Panc1 (cell line): ENCODE measurements around the gene SLIT1.

Experiments used
- POLR2AphosphoS5 ChIP-seq: IDR thresholded peaks from 2 replicates; pipeline ENCODE4 v1.6.1; 2012; ENCODE audit warnings: mild to moderate bottlenecking, low read depth, low read length, moderate library complexity
- SIN3A ChIP-seq: IDR thresholded peaks from 2 replicates; pipeline ENCODE4 v1.6.1; 2012; ENCODE audit warnings: low read depth, mild to moderate bottlenecking, low read length, moderate library complexity, borderline replicate concordance; ENCODE audit not compliant: insufficient read depth
- TCF7L2 ChIP-seq: IDR thresholded peaks from 2 replicates; pipeline ENCODE4 v1.6.1; 2011; ENCODE audit warnings: mild to moderate bottlenecking, low read depth, low read length, inconsistent platforms
- TF ChIP-seq, protein P1 (sequence below): fragments of 450-650 bp; IDR thresholded peaks from 2 replicates; pipeline ENCODE4 v1.5.1; 2017; ENCODE audit warnings: mild to moderate bottlenecking
- TF ChIP-seq, protein P2 (sequence below), 2 experiments: IDR thresholded peaks; 2 replicates each; pipeline ENCODE4 v1.6.1; 2011 to 2012; ENCODE audit warnings: low read depth in 2 of 2, control low read depth in 1 of 2, low read length in 1 of 2, mild to moderate bottlenecking in 1 of 2, moderate library complexity in 1 of 2; ENCODE audit not compliant: insufficient read depth in 1 of 2

GRCh38 chr10:97174941-97175340, 10.8 kb downstream of the SLIT1 start:
- TF ChIP-seq, protein P1, sequence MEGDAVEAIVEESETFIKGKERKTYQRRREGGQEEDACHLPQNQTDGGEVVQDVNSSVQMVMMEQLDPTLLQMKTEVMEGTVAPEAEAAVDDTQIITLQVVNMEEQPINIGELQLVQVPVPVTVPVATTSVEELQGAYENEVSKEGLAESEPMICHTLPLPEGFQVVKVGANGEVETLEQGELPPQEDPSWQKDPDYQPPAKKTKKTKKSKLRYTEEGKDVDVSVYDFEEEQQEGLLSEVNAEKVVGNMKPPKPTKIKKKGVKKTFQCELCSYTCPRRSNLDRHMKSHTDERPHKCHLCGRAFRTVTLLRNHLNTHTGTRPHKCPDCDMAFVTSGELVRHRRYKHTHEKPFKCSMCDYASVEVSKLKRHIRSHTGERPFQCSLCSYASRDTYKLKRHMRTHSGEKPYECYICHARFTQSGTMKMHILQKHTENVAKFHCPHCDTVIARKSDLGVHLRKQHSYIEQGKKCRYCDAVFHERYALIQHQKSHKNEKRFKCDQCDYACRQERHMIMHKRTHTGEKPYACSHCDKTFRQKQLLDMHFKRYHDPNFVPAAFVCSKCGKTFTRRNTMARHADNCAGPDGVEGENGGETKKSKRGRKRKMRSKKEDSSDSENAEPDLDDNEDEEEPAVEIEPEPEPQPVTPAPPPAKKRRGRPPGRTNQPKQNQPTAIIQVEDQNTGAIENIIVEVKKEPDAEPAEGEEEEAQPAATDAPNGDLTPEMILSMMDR = no peak
- TF ChIP-seq POLR2AphosphoS5 (no peak), TCF7L2 (no peak), SIN3A (no peak)
- TF ChIP-seq, protein P2, sequence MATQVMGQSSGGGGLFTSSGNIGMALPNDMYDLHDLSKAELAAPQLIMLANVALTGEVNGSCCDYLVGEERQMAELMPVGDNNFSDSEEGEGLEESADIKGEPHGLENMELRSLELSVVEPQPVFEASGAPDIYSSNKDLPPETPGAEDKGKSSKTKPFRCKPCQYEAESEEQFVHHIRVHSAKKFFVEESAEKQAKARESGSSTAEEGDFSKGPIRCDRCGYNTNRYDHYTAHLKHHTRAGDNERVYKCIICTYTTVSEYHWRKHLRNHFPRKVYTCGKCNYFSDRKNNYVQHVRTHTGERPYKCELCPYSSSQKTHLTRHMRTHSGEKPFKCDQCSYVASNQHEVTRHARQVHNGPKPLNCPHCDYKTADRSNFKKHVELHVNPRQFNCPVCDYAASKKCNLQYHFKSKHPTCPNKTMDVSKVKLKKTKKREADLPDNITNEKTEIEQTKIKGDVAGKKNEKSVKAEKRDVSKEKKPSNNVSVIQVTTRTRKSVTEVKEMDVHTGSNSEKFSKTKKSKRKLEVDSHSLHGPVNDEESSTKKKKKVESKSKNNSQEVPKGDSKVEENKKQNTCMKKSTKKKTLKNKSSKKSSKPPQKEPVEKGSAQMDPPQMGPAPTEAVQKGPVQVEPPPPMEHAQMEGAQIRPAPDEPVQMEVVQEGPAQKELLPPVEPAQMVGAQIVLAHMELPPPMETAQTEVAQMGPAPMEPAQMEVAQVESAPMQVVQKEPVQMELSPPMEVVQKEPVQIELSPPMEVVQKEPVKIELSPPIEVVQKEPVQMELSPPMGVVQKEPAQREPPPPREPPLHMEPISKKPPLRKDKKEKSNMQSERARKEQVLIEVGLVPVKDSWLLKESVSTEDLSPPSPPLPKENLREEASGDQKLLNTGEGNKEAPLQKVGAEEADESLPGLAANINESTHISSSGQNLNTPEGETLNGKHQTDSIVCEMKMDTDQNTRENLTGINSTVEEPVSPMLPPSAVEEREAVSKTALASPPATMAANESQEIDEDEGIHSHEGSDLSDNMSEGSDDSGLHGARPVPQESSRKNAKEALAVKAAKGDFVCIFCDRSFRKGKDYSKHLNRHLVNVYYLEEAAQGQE (IDR thresholded peaks at IDR 0.05; ENCODE audit: insufficient read depth in 1 of 2, low read depth in 2 of 2, low read length in 1 of 2) = no peak
